ENCODE measurements around the gene ANXA2.

ANXA2 gene

DNA sequence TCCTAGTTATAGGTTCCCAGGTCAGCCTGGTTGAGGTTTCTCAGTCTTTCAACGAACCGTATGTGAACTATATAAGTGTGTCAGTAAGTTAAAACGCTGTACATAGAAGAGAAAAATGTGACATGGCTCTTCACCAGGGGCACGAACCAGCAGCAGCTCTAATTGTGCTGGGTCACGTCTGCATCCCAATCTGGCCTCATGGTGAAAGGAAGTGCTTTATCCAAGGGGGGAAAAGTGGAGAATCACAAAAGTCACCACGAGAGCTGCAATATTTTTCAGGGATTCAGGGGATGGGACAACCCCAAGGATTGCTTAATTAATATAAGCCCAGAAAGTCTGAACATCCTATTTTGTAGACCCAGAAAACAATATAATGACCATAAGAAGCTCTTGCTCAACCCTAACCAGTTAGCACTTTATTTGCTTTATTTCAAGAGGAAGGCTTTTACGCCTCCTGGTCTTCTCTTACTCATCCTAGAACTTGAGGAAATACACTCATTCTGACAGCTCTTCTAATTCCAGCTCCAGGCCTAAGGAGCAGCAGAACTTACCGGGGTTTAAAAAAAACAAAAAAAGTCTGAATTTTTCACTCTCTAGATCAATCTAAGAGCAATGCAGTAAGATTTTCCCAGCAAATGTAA lies 16.5 kb downstream of the ANXA2 start:
- ATAC-seq = no peak
- TF ChIP-seq, protein P1, sequence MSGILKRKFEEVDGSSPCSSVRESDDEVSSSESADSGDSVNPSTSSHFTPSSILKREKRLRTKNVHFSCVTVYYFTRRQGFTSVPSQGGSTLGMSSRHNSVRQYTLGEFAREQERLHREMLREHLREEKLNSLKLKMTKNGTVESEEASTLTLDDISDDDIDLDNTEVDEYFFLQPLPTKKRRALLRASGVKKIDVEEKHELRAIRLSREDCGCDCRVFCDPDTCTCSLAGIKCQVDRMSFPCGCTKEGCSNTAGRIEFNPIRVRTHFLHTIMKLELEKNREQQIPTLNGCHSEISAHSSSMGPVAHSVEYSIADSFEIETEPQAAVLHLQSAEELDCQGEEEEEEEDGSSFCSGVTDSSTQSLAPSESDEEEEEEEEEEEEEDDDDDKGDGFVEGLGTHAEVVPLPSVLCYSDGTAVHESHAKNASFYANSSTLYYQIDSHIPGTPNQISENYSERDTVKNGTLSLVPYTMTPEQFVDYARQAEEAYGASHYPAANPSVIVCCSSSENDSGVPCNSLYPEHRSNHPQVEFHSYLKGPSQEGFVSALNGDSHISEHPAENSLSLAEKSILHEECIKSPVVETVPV (CRISPR knock-in tag; IDR thresholded peaks at IDR 0.05) = 0 out of 2 replicates have a peak, but pooled peaks have one; percentile 8
- TF ChIP-seq ZFP30 (CRISPR knock-in tag; IDR thresholded peaks at IDR 0.05) = no peak

DNA sequence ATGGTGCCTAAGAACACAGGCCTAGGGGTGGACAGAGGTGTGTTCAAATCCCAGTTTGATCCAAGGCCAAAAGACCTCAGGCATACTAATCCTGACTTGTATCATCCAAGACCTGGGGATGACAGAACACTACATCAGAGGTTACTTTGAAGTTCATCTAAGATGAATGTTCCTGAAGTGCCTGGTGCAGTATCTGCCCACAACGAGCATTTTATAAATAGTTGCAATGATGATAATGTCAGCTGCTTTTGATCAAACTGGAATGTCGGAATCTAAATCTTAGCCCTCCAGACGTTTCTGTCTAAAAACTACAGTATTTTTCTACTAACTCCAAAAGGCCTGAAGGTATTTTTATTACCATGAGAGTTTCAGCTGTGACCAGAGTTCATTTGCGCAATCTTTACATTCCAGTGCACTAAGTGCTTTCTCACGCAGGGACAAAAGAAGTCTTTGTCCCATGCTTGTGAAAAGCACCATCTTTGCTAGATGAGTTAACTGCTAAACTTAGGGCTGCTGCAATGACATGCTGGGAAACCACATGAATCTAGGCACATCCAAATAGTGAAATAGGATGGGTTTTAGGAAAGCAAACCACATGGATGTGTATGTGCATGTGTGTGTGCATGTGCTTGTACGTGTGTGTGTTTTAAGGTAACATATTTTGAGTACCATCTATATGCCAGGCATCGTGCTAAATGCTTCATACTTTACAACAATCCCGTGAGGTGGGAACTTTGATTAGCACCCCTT lies 18.1 kb downstream of the ANXA2 start:
- TF ChIP-seq CSDC2 (CRISPR knock-in tag; IDR thresholded peaks at IDR 0.05) (peak; percentile 72; the same call in 1 of the 2 replicates), TCF4 (CRISPR knock-in tag; IDR thresholded peaks at IDR 0.05; ENCODE audit: borderline replicate concordance) (peak; percentile 65), PPARA (CRISPR knock-in tag; IDR thresholded peaks at IDR 0.05; ENCODE audit: borderline replicate concordance) (no peak), SNAI2 (CRISPR knock-in tag; IDR thresholded peaks at IDR 0.05) (peak; percentile 8; the same call in 1 of the 2 replicates), ZC3H10 (CRISPR knock-in tag; IDR thresholded peaks at IDR 0.05) (peak; percentile 29), ESRRG (CRISPR knock-in tag; IDR thresholded peaks at IDR 0.05) (peak; percentile 22), ZNF565 (CRISPR knock-in tag; conservative IDR thresholded peaks at IDR 0.05; ENCODE audit: low read depth) (no peak), TOX (CRISPR knock-in tag; IDR thresholded peaks at IDR 0.05; ENCODE audit: borderline replicate concordance) (peak; percentile 93; the same call in 1 of the 2 replicates), RARB (CRISPR knock-in tag; IDR thresholded peaks at IDR 0.05) (peak; percentile 27; the same call in 1 of the 2 replicates), ZNF8 (CRISPR knock-in tag; IDR thresholded peaks at IDR 0.05) (no peak), OSR1 (CRISPR knock-in tag; IDR thresholded peaks at IDR 0.05) (no peak), ISL1 (CRISPR knock-in tag; IDR thresholded peaks at IDR 0.05) (peak; percentile 99), ARNTL (CRISPR knock-in tag; IDR thresholded peaks at IDR 0.05; ENCODE audit: borderline replicate concordance, low read depth) (no peak), ZNF70 (CRISPR knock-in tag; IDR thresholded peaks at IDR 0.05) (no peak), ZFP30 (CRISPR knock-in tag; IDR thresholded peaks at IDR 0.05) (no peak), BACH2 (CRISPR knock-in tag; IDR thresholded peaks at IDR 0.05; ENCODE audit: borderline replicate concordance) (no peak), ZFP3 (CRISPR knock-in tag; IDR thresholded peaks at IDR 0.05) (0 out of 2 replicates have a peak, but pooled peaks have one; percentile 59), GLIS3 (CRISPR knock-in tag; IDR thresholded peaks at IDR 0.05) (peak; percentile 95)
- TF ChIP-seq, protein P2, sequence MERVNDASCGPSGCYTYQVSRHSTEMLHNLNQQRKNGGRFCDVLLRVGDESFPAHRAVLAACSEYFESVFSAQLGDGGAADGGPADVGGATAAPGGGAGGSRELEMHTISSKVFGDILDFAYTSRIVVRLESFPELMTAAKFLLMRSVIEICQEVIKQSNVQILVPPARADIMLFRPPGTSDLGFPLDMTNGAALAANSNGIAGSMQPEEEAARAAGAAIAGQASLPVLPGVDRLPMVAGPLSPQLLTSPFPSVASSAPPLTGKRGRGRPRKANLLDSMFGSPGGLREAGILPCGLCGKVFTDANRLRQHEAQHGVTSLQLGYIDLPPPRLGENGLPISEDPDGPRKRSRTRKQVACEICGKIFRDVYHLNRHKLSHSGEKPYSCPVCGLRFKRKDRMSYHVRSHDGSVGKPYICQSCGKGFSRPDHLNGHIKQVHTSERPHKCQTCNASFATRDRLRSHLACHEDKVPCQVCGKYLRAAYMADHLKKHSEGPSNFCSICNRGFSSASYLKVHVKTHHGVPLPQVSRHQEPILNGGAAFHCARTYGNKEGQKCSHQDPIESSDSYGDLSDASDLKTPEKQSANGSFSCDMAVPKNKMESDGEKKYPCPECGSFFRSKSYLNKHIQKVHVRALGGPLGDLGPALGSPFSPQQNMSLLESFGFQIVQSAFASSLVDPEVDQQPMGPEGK (CRISPR knock-in tag; IDR thresholded peaks at IDR 0.05; ENCODE audit: borderline replicate concordance) = peak; percentile 94
- TF ChIP-seq, protein P3, sequence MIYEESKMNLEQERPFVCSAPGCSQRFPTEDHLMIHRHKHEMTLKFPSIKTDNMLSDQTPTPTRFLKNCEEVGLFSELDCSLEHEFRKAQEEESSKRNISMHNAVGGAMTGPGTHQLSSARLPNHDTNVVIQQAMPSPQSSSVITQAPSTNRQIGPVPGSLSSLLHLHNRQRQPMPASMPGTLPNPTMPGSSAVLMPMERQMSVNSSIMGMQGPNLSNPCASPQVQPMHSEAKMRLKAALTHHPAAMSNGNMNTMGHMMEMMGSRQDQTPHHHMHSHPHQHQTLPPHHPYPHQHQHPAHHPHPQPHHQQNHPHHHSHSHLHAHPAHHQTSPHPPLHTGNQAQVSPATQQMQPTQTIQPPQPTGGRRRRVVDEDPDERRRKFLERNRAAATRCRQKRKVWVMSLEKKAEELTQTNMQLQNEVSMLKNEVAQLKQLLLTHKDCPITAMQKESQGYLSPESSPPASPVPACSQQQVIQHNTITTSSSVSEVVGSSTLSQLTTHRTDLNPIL (CRISPR knock-in tag; IDR thresholded peaks at IDR 0.05; ENCODE audit: low read depth) = peak; percentile 86
- TF ChIP-seq, protein P1 (CRISPR knock-in tag; IDR thresholded peaks at IDR 0.05) = peak; percentile 75; the same call in 1 of the 2 replicates
- TF ChIP-seq, protein P4, sequence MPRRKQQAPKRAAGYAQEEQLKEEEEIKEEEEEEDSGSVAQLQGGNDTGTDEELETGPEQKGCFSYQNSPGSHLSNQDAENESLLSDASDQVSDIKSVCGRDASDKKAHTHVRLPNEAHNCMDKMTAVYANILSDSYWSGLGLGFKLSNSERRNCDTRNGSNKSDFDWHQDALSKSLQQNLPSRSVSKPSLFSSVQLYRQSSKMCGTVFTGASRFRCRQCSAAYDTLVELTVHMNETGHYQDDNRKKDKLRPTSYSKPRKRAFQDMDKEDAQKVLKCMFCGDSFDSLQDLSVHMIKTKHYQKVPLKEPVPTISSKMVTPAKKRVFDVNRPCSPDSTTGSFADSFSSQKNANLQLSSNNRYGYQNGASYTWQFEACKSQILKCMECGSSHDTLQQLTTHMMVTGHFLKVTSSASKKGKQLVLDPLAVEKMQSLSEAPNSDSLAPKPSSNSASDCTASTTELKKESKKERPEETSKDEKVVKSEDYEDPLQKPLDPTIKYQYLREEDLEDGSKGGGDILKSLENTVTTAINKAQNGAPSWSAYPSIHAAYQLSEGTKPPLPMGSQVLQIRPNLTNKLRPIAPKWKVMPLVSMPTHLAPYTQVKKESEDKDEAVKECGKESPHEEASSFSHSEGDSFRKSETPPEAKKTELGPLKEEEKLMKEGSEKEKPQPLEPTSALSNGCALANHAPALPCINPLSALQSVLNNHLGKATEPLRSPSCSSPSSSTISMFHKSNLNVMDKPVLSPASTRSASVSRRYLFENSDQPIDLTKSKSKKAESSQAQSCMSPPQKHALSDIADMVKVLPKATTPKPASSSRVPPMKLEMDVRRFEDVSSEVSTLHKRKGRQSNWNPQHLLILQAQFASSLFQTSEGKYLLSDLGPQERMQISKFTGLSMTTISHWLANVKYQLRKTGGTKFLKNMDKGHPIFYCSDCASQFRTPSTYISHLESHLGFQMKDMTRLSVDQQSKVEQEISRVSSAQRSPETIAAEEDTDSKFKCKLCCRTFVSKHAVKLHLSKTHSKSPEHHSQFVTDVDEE (CRISPR knock-in tag; IDR thresholded peaks at IDR 0.05) = peak; percentile 59; the same call in 1 of the 2 replicates
- TF ChIP-seq, protein P5, sequence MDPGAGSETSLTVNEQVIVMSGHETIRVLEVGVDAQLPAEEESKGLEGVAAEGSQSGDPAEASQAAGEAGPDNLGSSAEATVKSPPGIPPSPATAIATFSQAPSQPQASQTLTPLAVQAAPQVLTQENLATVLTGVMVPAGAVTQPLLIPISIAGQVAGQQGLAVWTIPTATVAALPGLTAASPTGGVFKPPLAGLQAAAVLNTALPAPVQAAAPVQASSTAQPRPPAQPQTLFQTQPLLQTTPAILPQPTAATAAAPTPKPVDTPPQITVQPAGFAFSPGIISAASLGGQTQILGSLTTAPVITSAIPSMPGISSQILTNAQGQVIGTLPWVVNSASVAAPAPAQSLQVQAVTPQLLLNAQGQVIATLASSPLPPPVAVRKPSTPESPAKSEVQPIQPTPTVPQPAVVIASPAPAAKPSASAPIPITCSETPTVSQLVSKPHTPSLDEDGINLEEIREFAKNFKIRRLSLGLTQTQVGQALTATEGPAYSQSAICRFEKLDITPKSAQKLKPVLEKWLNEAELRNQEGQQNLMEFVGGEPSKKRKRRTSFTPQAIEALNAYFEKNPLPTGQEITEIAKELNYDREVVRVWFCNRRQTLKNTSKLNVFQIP (CRISPR knock-in tag; IDR thresholded peaks at IDR 0.05; ENCODE audit: borderline replicate concordance, low read depth) = no peak
- peak; percentile 53 for ATAC-seq

Measured in SK-N-SH treated with all-trans-retinoic acid at 6 μM for 48 hours (cell line).